Smooth muscle cell (in vitro differentiated cells): ENCODE results near the gene COMMD9. TPM values are rescaled to one million over a fixed set of nuclear protein-coding genes. Genes with fewer than 3 reads are reported as not detected.
A peak's percentile ranks its signal among the peaks of the same experiment; 100 is the strongest.

Experiments used
- DNase-seq: peaks from one replicate; lab custom pipeline; 2025; ENCODE audit not compliant: unreplicated experiment; lab: John Stamatoyannopoulos, UW
- H2AFZ ChIP-seq: fragments of 200-600 bp; sonication (generic); 2 replicates; pipeline ENCODE4 v1.6.0; 2016; ENCODE audit warnings: antibody characterized with exemption, low read depth, mild to moderate bottlenecking
- H3F3A ChIP-seq: fragments of 200-600 bp; sonication (generic); 2 replicates; pipeline ENCODE4 v1.6.0; 2017; ENCODE audit warnings: antibody characterized with exemption, low read depth
- H3K27ac ChIP-seq: fragments of 200-600 bp; sonication (generic); 2 replicates; pipeline ENCODE4 v1.5.1; 2016; ENCODE audit warnings: low read depth, mild to moderate bottlenecking
- H3K27me3 ChIP-seq: fragments of 200-600 bp; sonication (generic); 2 replicates; pipeline ENCODE4 v1.6.1; 2016; ENCODE audit warnings: low read depth, mild to moderate bottlenecking
- H3K36me3 ChIP-seq: fragments of 200-600 bp; sonication (generic); 2 replicates; pipeline ENCODE4 v1.5.1; 2016; ENCODE audit warnings: low read depth
- H3K4me1 ChIP-seq: fragments of 200-600 bp; sonication (generic); 2 replicates; pipeline ENCODE4 v1.5.1; 2016; ENCODE audit warnings: low read depth
- H3K4me2 ChIP-seq: fragments of 200-600 bp; sonication (generic); 2 replicates; pipeline ENCODE4 v1.6.0; 2016; ENCODE audit warnings: mild to moderate bottlenecking
- H3K4me3 ChIP-seq: fragments of 200-600 bp; sonication (generic); 2 replicates; pipeline ENCODE4 v1.5.1; 2016; ENCODE audit warnings: mild to moderate bottlenecking
- H3K79me2 ChIP-seq: fragments of 200-600 bp; sonication (generic); 2 replicates; pipeline ENCODE4 v1.6.0; 2016; ENCODE audit warnings: low read depth, mild to moderate bottlenecking
- H3K9ac ChIP-seq: fragments of 200-600 bp; sonication (generic); 2 replicates; pipeline ENCODE4 v1.6.0; 2016; ENCODE audit warnings: low read depth
- H3K9me3 ChIP-seq: fragments of 200-600 bp; sonication (generic); replicated peaks from 2 replicates; pipeline ENCODE4 v1.5.1; 2016; ENCODE audit warnings: low read depth
- H4K20me1 ChIP-seq: fragments of 200-600 bp; sonication (generic); 2 replicates; pipeline ENCODE4 v1.6.0; 2016; ENCODE audit warnings: low read depth
- CTCF ChIP-seq: fragments of 200-600 bp; sonication (generic); IDR thresholded peaks from 2 replicates; pipeline ENCODE4 v1.5.1; 2017; ENCODE audit warnings: borderline replicate concordance, mild to moderate bottlenecking, antibody characterized with exemption; ENCODE audit not compliant: insufficient read depth, poor library complexity, severe bottlenecking
- WGBS: methylation state at CpG from one replicate; pipeline ENCODE4 v1.1.7; 2016; ENCODE audit warnings: low lambda C conversion rate; 5-methylcytosine and 5-hydroxymethylcytosine counted together
- polyA plus RNA-seq: library from polyadenylated mRNA; unstranded; fragments of >200 nt; fragmentation: Nextera tagmentation; extraction: Ambion mirVana; gene quantifications from 2 replicates; pipeline ENCODE4 v1.2.1, GENCODE V29; 2016
- total RNA-seq: library from RNA; depleted of rRNA; stranded (reverse); fragments of >200 nt; gene quantifications from 2 replicates; pipeline ENCODE4 v1.2.3, GENCODE V29; 2014

Gene COMMD9
- total and polyA plus RNA-seq, 2 experiments from 2014 or later: 35.9 to 83.0 TPM

GRCh38 chr11:36253238-36253637, 36.0 kb downstream of the COMMD9 start:
- no peak overlapping the region for H3K27ac ChIP-seq
- TF ChIP-seq CTCF: no peak
- H3K36me3 ChIP-seq: no peaks in the 10 kb centered on the region

GRCh38 chr11:36251823-36252222, 37.4 kb downstream of the COMMD9 start:
- no peaks in the 10 kb centered on the region for H4K20me1 ChIP-seq
- no peaks in the 10 kb centered on the region for H3K9me3 ChIP-seq
- no peak for TF ChIP-seq CTCF
- no peak overlapping the region for H3K9ac ChIP-seq
- H3F3A ChIP-seq: peaks cover 11% of the 10 kb centered on the region
- H3K36me3 ChIP-seq: no peaks in the 10 kb centered on the region
- no peak overlapping the region for H2AFZ ChIP-seq
- no peak overlapping the region for H3K4me2 ChIP-seq
- 76% methylated on average over 2 of the region's 2 CpGs for WGBS
- H3K79me2 ChIP-seq: no peaks in the 10 kb centered on the region
- peaks cover 20% of the 10 kb centered on the region for H3K4me1 ChIP-seq
- no peak for DNase-seq
- H3K4me3 ChIP-seq: no peak overlapping the region
- H3K27me3 ChIP-seq: no peaks in the 10 kb centered on the region
- no peak overlapping the region for H3K27ac ChIP-seq

More at GRCh38 chr11:36253238-36253637, 36.0 kb downstream of the COMMD9 start:
- Histone ChIP-seq H3K9me3 (no peaks in the 10 kb centered on the region), H3K4me2 (peak overlapping the region; percentile 49), H3K4me1 (peaks cover 19% of the 10 kb centered on the region), H3K79me2 (no peaks in the 10 kb centered on the region), H3K4me3 (no peak overlapping the region), H4K20me1 (no peaks in the 10 kb centered on the region), H3F3A (peaks cover 12% of the 10 kb centered on the region), H3K9ac (no peak overlapping the region), H2AFZ (no peak overlapping the region), H3K27me3 (no peaks in the 10 kb centered on the region)
- 11% methylated on average over 5 of the region's 5 CpGs for WGBS
- no peak for DNase-seq

- Histone ChIP-seq H3K4me1 (peaks cover 20% of the 10 kb centered on the region), H3K9me3 (no peaks in the 10 kb centered on the region), H4K20me1 (no peaks in the 10 kb centered on the region), H3K4me3 (no peak overlapping the region), H2AFZ (no peak overlapping the region), H3K27ac (peak overlapping the region; percentile 75), H3K27me3 (no peaks in the 10 kb centered on the region), H3K79me2 (no peaks in the 10 kb centered on the region), H3F3A (peaks cover 11% of the 10 kb centered on the region), H3K9ac (peak overlapping the region; percentile 64), H3K4me2 (peak overlapping the region; percentile 78), H3K36me3 (no peaks in the 10 kb centered on the region)
- DNase-seq: no peak
- TF ChIP-seq CTCF: no peak
- 2% methylated on average over 2 of the region's 2 CpGs for WGBS
Observed at GRCh38 chr11:36249246-36249645, 40.0 kb downstream of the COMMD9 start.

- no peak overlapping the region for H2AFZ ChIP-seq
- H4K20me1 ChIP-seq: no peaks in the 10 kb centered on the region
- H3K9ac ChIP-seq: peak overlapping the region; percentile 64
- no peaks in the 10 kb centered on the region for H3K79me2 ChIP-seq
- 70% methylated on average over 4 of the region's 4 CpGs for WGBS
- no peak for DNase-seq
- H3K4me2 ChIP-seq: peak overlapping the region; percentile 78
- no peak overlapping the region for H3K4me3 ChIP-seq
- no peaks in the 10 kb centered on the region for H3K9me3 ChIP-seq
- no peaks in the 10 kb centered on the region for H3K36me3 ChIP-seq
- peaks cover 11% of the 10 kb centered on the region for H3F3A ChIP-seq
- no peaks in the 10 kb centered on the region for H3K27me3 ChIP-seq
- no peak for TF ChIP-seq CTCF
- peaks cover 17% of the 10 kb centered on the region for H3K4me1 ChIP-seq
- H3K27ac ChIP-seq: peak overlapping the region; percentile 75
Observed at GRCh38 chr11:36248436-36248835, 40.8 kb downstream of the COMMD9 start.
